ENCODE data around the gene VWA2.

The VWA2 gene

GRCh38 chr10:114284346-114285071, 45.5 kb downstream of the VWA2 start:
- H3K27ac ChIP-seq: no peak overlapping the region
- ChIA-PET POLR2A (ENCODE audit: low non-redundant PET) (no interaction called here), CTCF (interaction anchor here (1.0 kb wide), 1 partner anchor 39 kb away, joined by 3 read pairs; no protein-coding TSS in a partner anchor)
- DNase-seq (ENCODE audit: low spot score): no peak
- no peak for TF ChIP-seq CTCF (conservative IDR thresholded peaks at IDR 0.05; ENCODE audit: low read depth)

- no peak overlapping the region for H3K27ac ChIP-seq
- no peak for TF ChIP-seq CTCF (conservative IDR thresholded peaks at IDR 0.05; ENCODE audit: low read depth)
- DNase-seq (ENCODE audit: low spot score): no peak
- POLR2A ChIA-PET (ENCODE audit: low non-redundant PET): no interaction called here
- CTCF ChIA-PET: interaction anchor here (0.7 to 1.4 kb wide), 2 partner anchors 18 to 148 kb away, joined by 3 to 5 read pairs; no protein-coding TSS in a partner anchor
Observed at GRCh38 chr10:114285961-114286441, 46.9 kb downstream of the VWA2 start.

GRCh38 chr10:114286921-114287320, 47.9 kb downstream of the VWA2 start:
- POLR2A ChIA-PET (ENCODE audit: low non-redundant PET): no interaction called here
- CTCF ChIA-PET: interaction anchor here (0.6 to 1.4 kb wide), 4 partner anchors 16 to 735 kb away, joined by 3 to 5 read pairs (median 4); partner anchors contain the start of gene AFAP1L2
- DNase-seq (ENCODE audit: low spot score): no peak
- H3K27ac ChIP-seq: no peak overlapping the region
- TF ChIP-seq CTCF (conservative IDR thresholded peaks at IDR 0.05; ENCODE audit: low read depth): no peak

GRCh38 chr10:114288424-114289095, 49.5 kb downstream of the VWA2 start:
- POLR2A ChIA-PET (ENCODE audit: low non-redundant PET): no interaction called here
- CTCF ChIA-PET: no interaction called here
- TF ChIP-seq CTCF (conservative IDR thresholded peaks at IDR 0.05; ENCODE audit: low read depth): no peak
- H3K27ac ChIP-seq: no peak overlapping the region
- no peak for DNase-seq (ENCODE audit: low spot score)

GRCh38 chr10:114289096-114289436, 50.0 kb downstream of the VWA2 start:
- CTCF ChIA-PET: no interaction called here
- DNase-seq (ENCODE audit: low spot score): no peak
- POLR2A ChIA-PET (ENCODE audit: low non-redundant PET): no interaction called here
- TF ChIP-seq CTCF (conservative IDR thresholded peaks at IDR 0.05; ENCODE audit: low read depth): no peak
- H3K27ac ChIP-seq: no peak overlapping the region

- no peak overlapping the region for H3K27ac ChIP-seq
- no peak for DNase-seq (ENCODE audit: low spot score)
- ChIA-PET POLR2A (ENCODE audit: low non-redundant PET) (no interaction called here), CTCF (interaction anchor here (0.6 to 1.1 kb wide), 2 partner anchors 148 to 181 kb away, joined by 3 to 4 read pairs; no protein-coding TSS in a partner anchor)
- no peak for TF ChIP-seq CTCF (conservative IDR thresholded peaks at IDR 0.05; ENCODE audit: low read depth)
Observed at GRCh38 chr10:114290038-114290437, 51.0 kb downstream of the VWA2 start.

All from RWPE1 (cell line).